Calu3 (cell line): ENCODE measurements around the gene NHSL2. TPM values are rescaled to one million over a fixed set of nuclear protein-coding genes. Genes with fewer than 3 reads are reported as not detected.
A peak's percentile ranks its signal among the peaks of the same experiment; 100 is the strongest.
"Not testable (repeated sequence)": the region's sequence is repeated elsewhere in the genome, so short reads cannot be mapped to it uniquely, and the experiment has no call there.

ENCODE experiments used
- Bru-seq: library from RNA; stranded (reverse); fragments of 400-500 nt; gene quantifications from one replicate; lab custom pipeline; 2021; lab: Mats Ljungman, UMichigan
- BruChase-seq, 2 experiments: library from RNA; stranded (reverse); fragments of 400-500 nt; gene quantifications; one replicate each; lab custom pipeline; 2021; lab: Mats Ljungman, UMichigan
- BruUV-seq: library from RNA; stranded (reverse); fragments of 400-500 nt; replicated peaks from 2 replicates; lab custom pipeline; 2021; lab: Mats Ljungman, UMichigan
- CTCF ChIA-PET: fragments of 300-600 bp; sonication (Branson Sonifier 250); formaldehyde crosslinking; loops from one replicate; lab custom pipeline; 2022; ENCODE audit warnings: antibody characterized with exemption; lab: Charles Lee
- DNase-seq: peaks from one replicate; pipeline ENCODE4 v3.0.0; 2022
- H3K27ac Mint-ChIP-seq: one replicate; pipeline ENCODE4 v1.8.0; 2022; ENCODE audit warnings: mixed read lengths; ENCODE audit not compliant: unreplicated experiment
- H3K27me3 Mint-ChIP-seq: one replicate; pipeline ENCODE4 v1.8.0; 2022; ENCODE audit warnings: mixed read lengths; ENCODE audit not compliant: unreplicated experiment
- H3K36me3 Mint-ChIP-seq: one replicate; pipeline ENCODE4 v1.8.0; 2022; ENCODE audit warnings: mild to moderate bottlenecking, moderate library complexity, mixed read lengths; ENCODE audit not compliant: insufficient read depth, unreplicated experiment
- H3K4me1 Mint-ChIP-seq: one replicate; pipeline ENCODE4 v1.8.0; 2022; ENCODE audit warnings: mild to moderate bottlenecking, low read depth, mixed read lengths; ENCODE audit not compliant: unreplicated experiment
- H3K4me3 Mint-ChIP-seq: one replicate; pipeline ENCODE4 v1.8.0; 2022; ENCODE audit warnings: mild to moderate bottlenecking, low read depth, moderate library complexity, mixed read lengths; ENCODE audit not compliant: unreplicated experiment
- H3K9me3 Mint-ChIP-seq: one replicate; pipeline ENCODE4 v1.8.0; 2022; ENCODE audit warnings: low read depth, mixed read lengths; ENCODE audit not compliant: unreplicated experiment
- CTCF ChIP-seq: fragments of 200-600 bp; IDR thresholded peaks from one replicate; pipeline ENCODE4 v1.8.0; 2022; ENCODE audit warnings: antibody characterized with exemption; ENCODE audit not compliant: unreplicated experiment
- intact Hi-C: fragments of 100-400 bp; cut with micrococcal nuclease; formaldehyde crosslinking; loops from one replicate; pipeline ENCODE4 v1.10.0; 2022; ENCODE audit not compliant: unreplicated experiment
- long read RNA-seq: library from polyadenylated mRNA; stranded (forward); transcript quantifications from one replicate; pipeline ENCODE4 v2.0.0, GENCODE V29; 2022
- total RNA-seq: library from RNA; stranded (reverse); gene quantifications from 2 replicates; pipeline ENCODE4 v1.2.3, GENCODE V29; 2022

Gene NHSL2
- total RNA-seq = 0.09 and 0.27 TPM in 2 replicates
- percentile 16 among the genes with signal in this experiment for Bru-seq, nascent RNA
- BruChase-seq, experiment 1, labeled RNA remaining after a 6-hour chase = percentile 12 among the genes with signal in this experiment
- BruChase-seq, experiment 2, labeled RNA remaining after a 2-hour chase = percentile 12 among the genes with signal in this experiment
- long read RNA-seq = 0 reads

- TF ChIP-seq CTCF = no peak
- no peaks in the 10 kb centered on the region for H3K9me3 Mint-ChIP-seq
- peak within 1 kb of the TSS; percentile 66 for H3K4me3 Mint-ChIP-seq
- BruUV-seq = no TSS peak
- intact Hi-C loops = no loop called here
- peaks cover 86% of the 10 kb centered on the region for H3K27me3 Mint-ChIP-seq
- H3K27ac Mint-ChIP-seq = no peak within 1 kb of the TSS
- CTCF ChIA-PET = interaction anchor here (0.7 kb wide), 2 partner anchors 12 to 241 kb away, joined by 3 read pairs; no protein-coding TSS in a partner anchor
- peaks cover 8% of the 10 kb centered on the region for H3K36me3 Mint-ChIP-seq
- DNase-seq = peak; percentile 25
- H3K4me1 Mint-ChIP-seq = no peaks in the 10 kb centered on the region
Observed at GRCh38 chrX:71910643-71910985, at the start of gene NHSL2. Gene NHSL2, plus strand, starts transcription at chrX:71910845.

GRCh38 chrX:71867680-71868079 lies 43.0 kb upstream of the NHSL2 start:
- Mint-ChIP-seq H3K4me3 (no peak overlapping the region), H3K9me3 (no peaks in the 10 kb centered on the region)

GRCh38 chrX:71869566-71869965 lies 41.1 kb upstream of the NHSL2 start:
- DNase-seq, H3K4me1 Mint-ChIP-seq, intact Hi-C loops, BruUV-seq, CTCF ChIA-PET, H3K9me3 Mint-ChIP-seq, H3K36me3 Mint-ChIP-seq, H3K4me3 Mint-ChIP-seq, H3K27ac Mint-ChIP-seq: not testable (repeated sequence)
- H3K27me3 Mint-ChIP-seq = peaks cover 58% of the 10 kb centered on the region

More at GRCh38 chrX:71867680-71868079, 43.0 kb upstream of the NHSL2 start:
- no peak for TF ChIP-seq CTCF
- Mint-ChIP-seq H3K36me3 (no peaks in the 10 kb centered on the region), H3K27me3 (peaks cover 63% of the 10 kb centered on the region), H3K4me1 (peaks cover 8% of the 10 kb centered on the region), H3K27ac (no peak overlapping the region)
- no TSS peak for BruUV-seq
- intact Hi-C loops = no loop called here
- DNase-seq = no peak
- CTCF ChIA-PET = no interaction called here

GRCh38 chrX:71870208-71871098 lies 40.2 kb upstream of the NHSL2 start:
- Mint-ChIP-seq H3K27me3 (peaks cover 51% of the 10 kb centered on the region), H3K4me1 (peaks cover 8% of the 10 kb centered on the region), H3K9me3 (no peaks in the 10 kb centered on the region), H3K36me3 (no peaks in the 10 kb centered on the region), H3K27ac (no peak overlapping the region), H3K4me3 (no peak overlapping the region)
- peak; percentile 57 for DNase-seq
- intact Hi-C loops = no loop called here
- TF ChIP-seq CTCF = no peak
- no TSS peak for BruUV-seq
- CTCF ChIA-PET = no interaction called here
